SH-SY5Y (cell line): Measurements from ENCODE around the gene TMIE.

Experiments
- GATA2 ChIP-seq: IDR thresholded peaks from 2 replicates; pipeline ENCODE4 v1.6.1; 2011; ENCODE audit warnings: mild to moderate bottlenecking, low read depth, low read length
- GATA3 ChIP-seq: IDR thresholded peaks from 2 replicates; pipeline ENCODE4 v1.6.1; 2011; ENCODE audit warnings: low read depth, mild to moderate bottlenecking, low read length, moderate library complexity

DNA sequence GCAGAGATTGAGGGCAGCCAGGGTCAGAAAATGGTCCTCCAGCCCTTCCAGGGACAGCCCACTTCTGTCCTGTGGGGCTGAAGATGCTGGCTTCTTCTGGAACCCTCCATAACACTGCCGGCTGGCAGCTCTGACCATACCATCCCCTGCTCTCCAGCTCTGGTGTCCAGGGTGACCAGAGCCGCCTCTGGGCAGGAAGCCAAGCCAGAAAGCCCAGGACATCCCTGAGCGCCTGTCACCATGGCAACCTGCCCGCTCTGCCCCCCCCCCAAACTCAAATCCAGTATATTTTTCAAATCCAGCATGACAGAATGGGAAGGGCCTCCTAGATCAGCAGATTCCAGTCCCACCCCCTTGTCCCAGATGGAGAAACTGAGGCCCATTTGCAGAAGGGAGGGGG is 420 bp upstream of the TMIE start:
- TF ChIP-seq GATA2, result peak; percentile 40; the same call in 1 of the 2 replicates
- no peak for TF ChIP-seq GATA3
